B cell (primary cell): ENCODE data around the gene RMDN2.

Experiments used
- EZH2 ChIP-seq: IDR thresholded peaks from 2 replicates; pipeline ENCODE4 v1.6.1; 2012; ENCODE audit warnings: borderline replicate concordance, low read depth, mild to moderate bottlenecking, moderate library complexity, low read length; ENCODE audit not compliant: insufficient read depth, poor library complexity, severe bottlenecking
- TF ChIP-seq, protein P1 (sequence below): fragments of 200-600 bp; IDR thresholded peaks from one replicate; pipeline ENCODE4 v1.8.0; 2022; ENCODE audit warnings: antibody characterized with exemption, mild to moderate bottlenecking

DNA sequence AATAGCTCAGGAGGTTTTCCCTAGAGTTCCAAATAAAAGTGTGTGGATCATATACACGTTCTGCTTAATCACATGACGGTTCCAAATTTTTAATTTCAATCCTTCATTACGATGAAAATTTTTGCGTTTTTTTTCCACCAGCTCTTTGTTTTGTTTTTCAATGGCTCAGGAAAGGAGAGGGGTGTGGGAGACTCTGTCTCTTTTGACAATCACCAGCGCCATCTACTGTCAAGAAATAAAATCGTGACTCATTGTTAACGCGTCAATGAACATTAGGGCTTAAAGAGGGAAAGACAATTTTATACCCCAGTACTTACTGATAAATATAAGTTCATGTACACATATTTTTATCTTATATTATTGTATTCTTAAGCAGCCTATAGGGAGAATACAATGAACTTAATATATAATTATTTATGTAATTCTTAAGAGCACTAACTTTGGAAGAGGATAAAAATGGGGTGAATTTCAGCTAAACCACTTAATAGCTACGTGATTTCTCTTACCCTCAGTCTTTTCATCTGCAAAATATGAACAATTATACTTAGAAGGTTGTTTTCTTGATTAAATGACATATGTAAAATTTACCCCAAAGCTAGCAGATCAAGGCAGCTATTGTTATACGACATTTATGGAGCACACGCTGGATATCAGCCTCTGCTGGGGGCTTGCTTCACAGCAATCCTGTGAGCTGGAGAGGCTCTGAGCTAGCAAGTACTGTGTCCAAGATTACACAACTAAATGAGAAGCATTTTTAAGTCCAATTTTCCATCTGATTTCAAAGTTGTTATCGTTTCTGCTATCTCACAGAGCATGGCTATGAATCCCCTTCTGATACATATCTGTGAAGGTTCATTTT lies 47.4 kb upstream of the RMDN2 start:
- TF ChIP-seq, protein P1, sequence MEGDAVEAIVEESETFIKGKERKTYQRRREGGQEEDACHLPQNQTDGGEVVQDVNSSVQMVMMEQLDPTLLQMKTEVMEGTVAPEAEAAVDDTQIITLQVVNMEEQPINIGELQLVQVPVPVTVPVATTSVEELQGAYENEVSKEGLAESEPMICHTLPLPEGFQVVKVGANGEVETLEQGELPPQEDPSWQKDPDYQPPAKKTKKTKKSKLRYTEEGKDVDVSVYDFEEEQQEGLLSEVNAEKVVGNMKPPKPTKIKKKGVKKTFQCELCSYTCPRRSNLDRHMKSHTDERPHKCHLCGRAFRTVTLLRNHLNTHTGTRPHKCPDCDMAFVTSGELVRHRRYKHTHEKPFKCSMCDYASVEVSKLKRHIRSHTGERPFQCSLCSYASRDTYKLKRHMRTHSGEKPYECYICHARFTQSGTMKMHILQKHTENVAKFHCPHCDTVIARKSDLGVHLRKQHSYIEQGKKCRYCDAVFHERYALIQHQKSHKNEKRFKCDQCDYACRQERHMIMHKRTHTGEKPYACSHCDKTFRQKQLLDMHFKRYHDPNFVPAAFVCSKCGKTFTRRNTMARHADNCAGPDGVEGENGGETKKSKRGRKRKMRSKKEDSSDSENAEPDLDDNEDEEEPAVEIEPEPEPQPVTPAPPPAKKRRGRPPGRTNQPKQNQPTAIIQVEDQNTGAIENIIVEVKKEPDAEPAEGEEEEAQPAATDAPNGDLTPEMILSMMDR = peak; percentile 97
- no peak for TF ChIP-seq EZH2
